ENCODE results near the gene RASGRF2. TPM values are rescaled to one million over a fixed set of nuclear protein-coding genes. Genes with fewer than 3 reads are reported as not detected.

The RASGRF2 gene
- total RNA-seq, 1 experiment from 2014 or later, result 0.18 TPM

- Histone ChIP-seq H3K4me2 (ENCODE audit: low read length) (no peak overlapping the region), H3K9me2 (replicated peaks; ENCODE audit: low read length) (no peaks in the 10 kb centered on the region), H3K9me3 (ENCODE audit: low read length) (no peaks in the 10 kb centered on the region), H3K79me2 (ENCODE audit: low read length) (no peaks in the 10 kb centered on the region), H3K36me3 (ENCODE audit: low read depth, low read length) (no peaks in the 10 kb centered on the region), H3K9ac (ENCODE audit: low read length) (no peak overlapping the region), H4K20me1 (ENCODE audit: low read length) (no peaks in the 10 kb centered on the region), H2AFZ (ENCODE audit: low read length) (no peak overlapping the region), H3K4me1 (ENCODE audit: insufficient read depth, low read length) (no peaks in the 10 kb centered on the region), H3K4me3 (ENCODE audit: low read length) (no peak overlapping the region), H3K27ac (ENCODE audit: low read length) (no peak overlapping the region), H3K27me3 (ENCODE audit: low read length) (no peaks in the 10 kb centered on the region), H3F3A (ENCODE audit: low read length, unreplicated experiment) (no peaks in the 10 kb centered on the region)
- no peak for DNase-seq
- no TSS peak for BruUV-seq (replicated peaks)
- TF ChIP-seq EZH2 (IDR thresholded peaks at IDR 0.05; ENCODE audit: low read length, unreplicated experiment) (no peak), CTCF (conservative IDR thresholded peaks at IDR 0.05; ENCODE audit: low read depth, low read length) (no peak), EZH2phosphoT487 (IDR thresholded peaks at IDR 0.05; ENCODE audit: borderline replicate concordance, low read length) (no peak)
- no peak for ATAC-seq
- ChIA-PET CTCF (no interaction called here), POLR2A (ENCODE audit: unreplicated experiment) (no interaction called here)
- intact Hi-C loops (cut with micrococcal nuclease), result no loop called here
Measured at GRCh38 chr5:81219389-81219788, 259.2 kb downstream of the RASGRF2 start.

- Histone ChIP-seq H3K4me1 (ENCODE audit: insufficient read depth, low read length) (no peaks in the 10 kb centered on the region), H2AFZ (ENCODE audit: low read length) (no peak overlapping the region), H3K27ac (ENCODE audit: low read length) (no peak overlapping the region), H3K9me3 (ENCODE audit: low read length) (no peaks in the 10 kb centered on the region), H3K4me3 (ENCODE audit: low read length) (no peak overlapping the region), H3K4me2 (ENCODE audit: low read length) (no peak overlapping the region), H3K9ac (ENCODE audit: low read length) (no peak overlapping the region), H3K36me3 (ENCODE audit: low read depth, low read length) (no peaks in the 10 kb centered on the region), H3K79me2 (ENCODE audit: low read length) (no peaks in the 10 kb centered on the region), H3F3A (ENCODE audit: low read length, unreplicated experiment) (no peaks in the 10 kb centered on the region), H3K9me2 (replicated peaks; ENCODE audit: low read length) (no peaks in the 10 kb centered on the region), H3K27me3 (ENCODE audit: low read length) (no peaks in the 10 kb centered on the region), H4K20me1 (ENCODE audit: low read length) (no peaks in the 10 kb centered on the region)
- POLR2A ChIA-PET (ENCODE audit: unreplicated experiment), result no interaction called here
- DNase-seq (no peak), ATAC-seq (no peak)
- BruUV-seq (replicated peaks), result no TSS peak
- TF ChIP-seq CTCF (conservative IDR thresholded peaks at IDR 0.05; ENCODE audit: low read depth, low read length), result no peak
- TF ChIP-seq EZH2 (IDR thresholded peaks at IDR 0.05; ENCODE audit: low read length, unreplicated experiment), result no peak
- no peak for TF ChIP-seq EZH2phosphoT487 (IDR thresholded peaks at IDR 0.05; ENCODE audit: borderline replicate concordance, low read length)
- CTCF ChIA-PET, result no interaction called here
- intact Hi-C loops (cut with micrococcal nuclease), result no loop called here
Measured at GRCh38 chr5:81222285-81222684, 262.1 kb downstream of the RASGRF2 start.

- no peaks in the 10 kb centered on the region for H3K36me3 ChIP-seq (ENCODE audit: low read depth, low read length)
- H3K9me3 ChIP-seq (ENCODE audit: low read length), result no peaks in the 10 kb centered on the region
- no peak overlapping the region for H3K4me2 ChIP-seq (ENCODE audit: low read length)
- no peaks in the 10 kb centered on the region for H3F3A ChIP-seq (ENCODE audit: low read length, unreplicated experiment)
- BruUV-seq (replicated peaks), result no TSS peak
- TF ChIP-seq CTCF (conservative IDR thresholded peaks at IDR 0.05; ENCODE audit: low read depth, low read length), result no peak
- TF ChIP-seq EZH2phosphoT487 (IDR thresholded peaks at IDR 0.05; ENCODE audit: borderline replicate concordance, low read length), result no peak
- TF ChIP-seq EZH2 (IDR thresholded peaks at IDR 0.05; ENCODE audit: low read length, unreplicated experiment), result no peak
- H3K27ac ChIP-seq (ENCODE audit: low read length), result no peak overlapping the region
- POLR2A ChIA-PET (ENCODE audit: unreplicated experiment), result no interaction called here
- ATAC-seq (no peak), DNase-seq (no peak)
- H3K4me1 ChIP-seq (ENCODE audit: insufficient read depth, low read length), result no peaks in the 10 kb centered on the region
- no peak overlapping the region for H3K9ac ChIP-seq (ENCODE audit: low read length)
- CTCF ChIA-PET, result no interaction called here
- no peak overlapping the region for H2AFZ ChIP-seq (ENCODE audit: low read length)
- H3K79me2 ChIP-seq (ENCODE audit: low read length), result no peaks in the 10 kb centered on the region
- no peaks in the 10 kb centered on the region for H4K20me1 ChIP-seq (ENCODE audit: low read length)
- H3K9me2 ChIP-seq (replicated peaks; ENCODE audit: low read length), result no peaks in the 10 kb centered on the region
- no peaks in the 10 kb centered on the region for H3K27me3 ChIP-seq (ENCODE audit: low read length)
- intact Hi-C loops (cut with micrococcal nuclease), result no loop called here
- H3K4me3 ChIP-seq (ENCODE audit: low read length), result no peak overlapping the region
Measured at GRCh38 chr5:81225463-81225862, 265.3 kb downstream of the RASGRF2 start.

Data from PC-3 (cell line).